NCI-H2227 (cell line): ENCODE measurements around the gene STRN.

Experiments
- DNase-seq: peaks from one replicate; lab custom pipeline; 2025; ENCODE audit not compliant: unreplicated experiment; lab: John Stamatoyannopoulos, UW

STRN gene

DNA sequence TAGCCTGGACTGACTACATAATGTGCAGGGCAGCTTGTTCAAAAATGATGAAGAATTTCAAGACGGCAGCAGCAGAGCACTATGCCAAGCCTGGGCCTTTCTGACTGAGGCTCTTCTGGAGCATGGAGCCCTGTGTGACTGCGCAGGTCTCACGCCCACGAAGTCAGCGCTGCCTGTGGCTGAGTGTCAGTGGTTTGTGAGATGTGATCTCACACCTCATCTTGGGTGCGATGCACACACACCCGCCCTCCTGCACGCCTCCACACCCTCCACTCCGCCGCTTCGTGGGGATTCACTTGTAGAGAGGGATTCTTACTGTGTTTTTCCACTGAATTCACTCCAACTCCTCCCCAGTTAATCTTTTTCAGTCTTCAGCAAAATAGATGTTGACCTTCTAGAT, 166.0 kb downstream of the STRN start:
- DNase-seq = no peak

DNA sequence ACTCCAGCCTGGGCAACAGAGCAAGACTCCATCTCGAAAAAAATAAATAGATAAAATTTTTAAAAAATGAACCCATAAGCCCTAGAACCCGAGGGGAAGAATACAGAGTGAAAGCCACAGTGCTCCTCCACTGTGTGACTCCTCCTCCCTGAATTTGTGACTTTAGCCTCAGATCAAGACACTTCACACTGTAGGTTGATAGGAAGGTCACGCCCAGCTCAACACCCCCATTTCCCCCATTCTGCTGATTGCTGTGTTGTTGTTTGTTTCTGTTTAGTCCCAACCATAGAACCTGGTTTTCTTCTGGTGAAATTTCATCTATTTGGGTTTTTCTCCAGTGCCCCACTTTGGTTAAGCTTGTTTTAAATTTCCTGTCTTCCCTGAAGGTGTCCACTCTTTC, 167.6 kb downstream of the STRN start:
- DNase-seq = no peak

DNA sequence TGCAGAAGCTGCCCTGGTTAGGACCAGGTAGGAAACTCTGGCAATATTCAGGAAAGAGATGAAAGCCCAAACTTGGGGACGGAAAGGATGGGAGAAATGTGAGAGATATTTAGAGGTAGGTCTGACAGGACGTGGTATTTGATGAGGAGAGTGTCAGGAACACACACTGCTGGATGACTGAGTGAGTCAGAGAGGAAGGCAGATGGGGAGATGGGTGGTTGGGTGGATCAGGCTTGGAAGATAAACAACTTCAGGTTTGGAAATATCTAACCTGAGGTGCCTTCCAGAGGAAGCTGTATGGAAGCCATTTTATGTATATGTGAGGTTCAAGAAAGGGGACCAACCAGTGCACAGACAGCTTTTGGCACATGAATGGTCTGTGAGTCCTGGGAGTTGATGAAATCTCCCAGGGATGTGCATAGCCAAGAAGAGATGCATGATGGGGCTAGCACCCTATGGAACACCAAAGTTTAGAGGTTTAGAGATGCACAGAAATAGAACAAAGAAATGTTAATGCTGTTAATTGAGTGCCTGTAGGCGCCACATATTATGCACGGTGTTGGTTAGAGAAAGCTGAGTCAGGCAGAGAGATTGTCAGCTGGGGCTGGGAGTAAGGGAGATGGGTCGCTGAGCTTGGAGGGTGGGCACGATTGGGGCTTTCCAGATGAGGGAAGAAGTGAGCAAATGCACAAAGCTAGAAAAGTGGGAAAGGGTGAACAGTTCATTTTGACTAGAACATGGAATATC, 168.8 kb downstream of the STRN start:
- no peak for DNase-seq
